NB4 (cell line): ENCODE data around the gene ZMYM1.

Experiments
- POLR2A ChIP-seq: IDR thresholded peaks from 2 replicates; pipeline ENCODE4 v1.6.1; 2011; ENCODE audit warnings: mild to moderate bottlenecking; ENCODE audit not compliant: insufficient read length; ENCODE audit errors: extremely low read depth
- TF ChIP-seq, protein P1 (sequence below): IDR thresholded peaks from one replicate; pipeline ENCODE4 v1.5.1; 2012; ENCODE audit warnings: low read depth, low read length
- TF ChIP-seq, protein P2 (sequence below): IDR thresholded peaks from 2 replicates; pipeline ENCODE4 v1.6.1; 2011; ENCODE audit warnings: low read depth, low read length

DNA sequence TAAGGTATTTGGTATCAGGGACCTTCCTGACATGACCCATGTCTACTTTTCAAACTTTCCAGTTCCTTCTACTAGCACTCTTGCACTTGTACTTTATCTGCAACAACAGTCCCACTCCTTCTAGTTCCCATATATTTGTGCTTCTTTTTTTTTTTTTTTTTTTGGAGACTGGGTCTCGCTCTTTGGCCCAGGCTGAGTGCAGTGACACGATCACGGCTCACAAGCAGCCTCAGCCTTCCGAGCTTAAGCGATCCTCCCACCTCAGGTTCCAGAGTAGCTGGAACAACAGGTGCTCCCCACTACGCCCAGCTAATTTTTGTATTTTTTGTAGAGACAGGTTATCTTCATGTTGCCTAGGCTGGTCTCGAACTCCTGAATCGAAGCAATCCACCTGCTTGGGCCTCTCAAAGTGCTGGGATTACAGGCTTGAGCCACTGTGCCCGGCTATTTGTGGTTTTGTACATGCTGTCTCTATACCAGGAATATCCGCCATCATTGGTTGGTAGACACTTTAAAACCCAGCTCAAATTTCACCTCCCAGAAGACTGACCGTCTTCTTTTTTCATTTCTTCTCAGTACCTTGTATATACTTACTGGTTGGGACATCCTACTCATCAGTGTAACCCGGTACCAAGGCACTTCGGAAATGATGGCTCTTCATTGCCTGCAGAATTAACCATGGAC, 1.1 kb downstream of the ZMYM1 start:
- TF ChIP-seq, protein P1, sequence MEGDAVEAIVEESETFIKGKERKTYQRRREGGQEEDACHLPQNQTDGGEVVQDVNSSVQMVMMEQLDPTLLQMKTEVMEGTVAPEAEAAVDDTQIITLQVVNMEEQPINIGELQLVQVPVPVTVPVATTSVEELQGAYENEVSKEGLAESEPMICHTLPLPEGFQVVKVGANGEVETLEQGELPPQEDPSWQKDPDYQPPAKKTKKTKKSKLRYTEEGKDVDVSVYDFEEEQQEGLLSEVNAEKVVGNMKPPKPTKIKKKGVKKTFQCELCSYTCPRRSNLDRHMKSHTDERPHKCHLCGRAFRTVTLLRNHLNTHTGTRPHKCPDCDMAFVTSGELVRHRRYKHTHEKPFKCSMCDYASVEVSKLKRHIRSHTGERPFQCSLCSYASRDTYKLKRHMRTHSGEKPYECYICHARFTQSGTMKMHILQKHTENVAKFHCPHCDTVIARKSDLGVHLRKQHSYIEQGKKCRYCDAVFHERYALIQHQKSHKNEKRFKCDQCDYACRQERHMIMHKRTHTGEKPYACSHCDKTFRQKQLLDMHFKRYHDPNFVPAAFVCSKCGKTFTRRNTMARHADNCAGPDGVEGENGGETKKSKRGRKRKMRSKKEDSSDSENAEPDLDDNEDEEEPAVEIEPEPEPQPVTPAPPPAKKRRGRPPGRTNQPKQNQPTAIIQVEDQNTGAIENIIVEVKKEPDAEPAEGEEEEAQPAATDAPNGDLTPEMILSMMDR, result no peak
- no peak for TF ChIP-seq POLR2A
- TF ChIP-seq, protein P2, sequence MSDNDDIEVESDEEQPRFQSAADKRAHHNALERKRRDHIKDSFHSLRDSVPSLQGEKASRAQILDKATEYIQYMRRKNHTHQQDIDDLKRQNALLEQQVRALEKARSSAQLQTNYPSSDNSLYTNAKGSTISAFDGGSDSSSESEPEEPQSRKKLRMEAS, result no peak
